Kidney (tissue), 14 donors: Measurements from ENCODE around the gene RPL28. TPM values are rescaled to one million over a fixed set of nuclear protein-coding genes. Genes with fewer than 3 reads are reported as not detected.

ENCODE experiments used
- DNase-seq, 5 donors: peaks; one replicate each; pipeline ENCODE4 v3.0.0-alpha.2; 2013 to 2020
- FAIRE-seq: peaks from 2 replicates; lab custom pipeline; 2012; peaks lifted over from hg19 to GRCh38; lab: Jason Lieb, UNC
- H3K27ac ChIP-seq, 2 donors: one replicate each; pipeline ENCODE4 v1.7.0; 2013; ENCODE audit warnings: low read depth in 2 of 2, low read length in 2 of 2, inconsistent platforms in 1 of 2
- H3K27me3 ChIP-seq: one replicate; pipeline ENCODE4 v1.7.1; 2013; ENCODE audit warnings: low read length, inconsistent platforms; ENCODE audit not compliant: control insufficient read depth, insufficient read depth
- H3K36me3 ChIP-seq, 3 donors: one replicate each; pipeline versions ENCODE4 v1.7.0 to v1.7.1; 2013; ENCODE audit warnings: low read length in 3 of 3, control low read depth in 1 of 3, inconsistent platforms in 1 of 3; ENCODE audit not compliant: insufficient read depth in 3 of 3, control insufficient read depth in 2 of 3
- H3K4me1 ChIP-seq, 3 donors: one replicate each; pipeline versions ENCODE4 v1.7.0 to v1.7.1; 2013; ENCODE audit warnings: low read length in 3 of 3, inconsistent platforms in 1 of 3, low read depth in 1 of 3; ENCODE audit not compliant: control insufficient read depth in 2 of 3, insufficient read depth in 2 of 3
- H3K4me3 ChIP-seq, 3 donors: one replicate each; pipeline versions ENCODE4 v1.7.0 to v1.8.1; 2013; ENCODE audit warnings: low read length in 3 of 3, control low read depth in 1 of 3, inconsistent platforms in 1 of 3
- H3K9ac ChIP-seq, 3 donors: one replicate each; pipeline versions ENCODE4 v1.7.0 to v1.7.1; 2013; ENCODE audit warnings: low read length in 3 of 3, control low read depth in 1 of 3, inconsistent platforms in 1 of 3
- H3K9me3 ChIP-seq, 3 donors: one replicate each; pipeline versions ENCODE4 v1.7.0 to v1.7.1; 2013; ENCODE audit warnings: low read length in 3 of 3, control low read depth in 1 of 3, inconsistent platforms in 1 of 3; ENCODE audit not compliant: control insufficient read depth in 2 of 3, insufficient read depth in 1 of 3
- intact Hi-C: fragments of 100-400 bp; cut with DNase I; formaldehyde crosslinking; loops from one replicate; pipeline ENCODE4 v1.11.1; 2022
- polyA plus RNA-seq: library from polyadenylated mRNA; stranded (reverse); fragments of 350-450 nt; fragmentation: Illumina TruSeq; extraction: RNeasy Lipid Tissue Mini Kit (QIAGEN cat#74804); gene quantifications from one replicate; pipeline ENCODE4 v1.2.3, GENCODE V29; 2014; ENCODE audit warnings: low read depth, low replicate concordance; ENCODE audit not compliant: insufficient read depth
- total RNA-seq: library from RNA; stranded (reverse); fragmentation: NEBNext Ultra II Directional; extraction: Animal tissue kit (Norgen Biotek cat#: 25700); gene quantifications from one replicate; pipeline ENCODE4 v1.2.1, GENCODE V29; 2021
- TF ChIP-seq, protein P1 (sequence below): IDR thresholded peaks from 3 replicates; pipeline ENCODE4 v1.5.1; 2012; ENCODE audit warnings: mild to moderate bottlenecking, moderate library complexity, borderline replicate concordance; ENCODE audit not compliant: insufficient read depth; ENCODE audit errors: extremely low read depth
- donor health status: control.
- donor health status: control.
- donor health status: control.
- donor health status: control.
- donor health status: control.
- donor health status: DM: yes; HTN: yes; CAD: no.
- donor health status: Normal renal cell carcinoma (clear cell type).

Gene RPL28
- total and polyA plus RNA-seq, 2 donors from 2014 or later: 1,259 to 1,453 TPM

DNA sequence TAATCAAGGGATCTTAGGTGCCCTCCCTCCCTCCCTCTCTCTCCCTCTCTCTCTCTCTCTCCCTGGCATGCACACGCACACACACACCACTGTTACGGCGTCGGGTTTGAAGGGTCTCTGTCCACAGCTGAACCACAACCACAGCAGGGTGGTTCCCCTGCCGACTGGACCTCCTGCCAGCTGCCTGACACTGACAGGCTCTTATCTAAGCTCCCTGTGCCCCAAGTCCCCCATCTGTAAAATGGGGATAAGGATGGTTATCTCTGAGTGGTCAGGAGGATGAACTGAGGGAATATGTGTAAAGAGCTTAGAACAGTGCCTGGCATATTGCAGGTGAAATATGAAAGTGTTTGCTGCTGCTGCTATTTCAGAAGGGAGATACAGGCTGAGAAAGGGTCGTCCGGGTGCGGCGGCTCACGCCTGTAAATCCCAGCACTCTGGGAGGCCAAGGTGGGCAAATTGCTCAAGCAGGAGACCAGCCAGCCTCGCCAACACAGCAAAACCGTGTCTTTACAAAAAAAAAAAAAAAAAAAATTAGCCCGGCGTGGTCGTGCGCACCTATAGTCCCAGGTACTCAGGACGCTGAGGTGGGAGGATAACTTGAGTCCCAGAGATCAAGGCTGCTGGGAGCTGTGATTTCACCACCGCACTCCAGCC lies 58.2 kb downstream of the RPL28 start:
- no peak overlapping the region for H3K9ac ChIP-seq
- intact Hi-C loops: no loop called here
- FAIRE-seq (no peak), DNase-seq (no peak)
- H3K36me3 ChIP-seq: no peaks in the 10 kb centered on the region
- no peaks in the 10 kb centered on the region for H3K9me3 ChIP-seq
- H3K4me3 ChIP-seq: no peak overlapping the region
- H3K27me3 ChIP-seq: peaks cover 51% of the 10 kb centered on the region
- H3K4me1 ChIP-seq: peaks cover 0 to 4% (median 0%) of the 10 kb centered on the region in 3 donors
- no peak overlapping the region for H3K27ac ChIP-seq
- TF ChIP-seq, protein P1, sequence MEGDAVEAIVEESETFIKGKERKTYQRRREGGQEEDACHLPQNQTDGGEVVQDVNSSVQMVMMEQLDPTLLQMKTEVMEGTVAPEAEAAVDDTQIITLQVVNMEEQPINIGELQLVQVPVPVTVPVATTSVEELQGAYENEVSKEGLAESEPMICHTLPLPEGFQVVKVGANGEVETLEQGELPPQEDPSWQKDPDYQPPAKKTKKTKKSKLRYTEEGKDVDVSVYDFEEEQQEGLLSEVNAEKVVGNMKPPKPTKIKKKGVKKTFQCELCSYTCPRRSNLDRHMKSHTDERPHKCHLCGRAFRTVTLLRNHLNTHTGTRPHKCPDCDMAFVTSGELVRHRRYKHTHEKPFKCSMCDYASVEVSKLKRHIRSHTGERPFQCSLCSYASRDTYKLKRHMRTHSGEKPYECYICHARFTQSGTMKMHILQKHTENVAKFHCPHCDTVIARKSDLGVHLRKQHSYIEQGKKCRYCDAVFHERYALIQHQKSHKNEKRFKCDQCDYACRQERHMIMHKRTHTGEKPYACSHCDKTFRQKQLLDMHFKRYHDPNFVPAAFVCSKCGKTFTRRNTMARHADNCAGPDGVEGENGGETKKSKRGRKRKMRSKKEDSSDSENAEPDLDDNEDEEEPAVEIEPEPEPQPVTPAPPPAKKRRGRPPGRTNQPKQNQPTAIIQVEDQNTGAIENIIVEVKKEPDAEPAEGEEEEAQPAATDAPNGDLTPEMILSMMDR: no peak

- TF ChIP-seq, protein P1: no peak
- Histone ChIP-seq H3K27ac (no peak overlapping the region), H3K4me1 (peaks cover 0 to 4% (median 0%) of the 10 kb centered on the region in 3 donors), H3K9ac (no peak overlapping the region), H3K9me3 (no peaks in the 10 kb centered on the region), H3K4me3 (no peak overlapping the region), H3K36me3 (no peaks in the 10 kb centered on the region), H3K27me3 (peaks cover 48% of the 10 kb centered on the region)
- DNase-seq (no peak), FAIRE-seq (no peak)
- intact Hi-C loops: no loop called here
These were observed 58.9 kb downstream of the RPL28 start for GRCh38 chr19:55444646-55445045.

DNA sequence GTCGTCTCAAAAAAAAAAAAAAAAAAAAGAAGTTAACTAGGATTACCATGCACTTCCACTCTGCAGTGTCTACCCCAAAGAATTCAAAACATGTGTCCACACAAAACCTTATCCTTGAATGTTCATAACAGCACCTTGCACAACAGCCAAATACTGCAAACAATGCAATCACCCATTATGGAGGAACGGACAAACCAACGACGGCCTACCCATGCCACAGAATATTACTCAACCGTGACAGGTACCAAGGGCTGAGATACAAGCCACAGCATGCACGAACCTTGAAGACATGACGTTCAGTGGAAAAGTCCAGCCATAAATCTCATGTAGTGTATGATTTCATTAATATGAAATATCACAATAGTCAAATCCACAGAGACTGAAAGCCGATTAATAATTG lies 60.3 kb downstream of the RPL28 start:
- no peaks in the 10 kb centered on the region for H3K9me3 ChIP-seq
- intact Hi-C loops: no loop called here
- H3K4me1 ChIP-seq: peaks cover 0 to 2% (median 0%) of the 10 kb centered on the region in 3 donors
- no peak for DNase-seq
- no peak overlapping the region for H3K27ac ChIP-seq
- FAIRE-seq: no peak
- H3K27me3 ChIP-seq: peaks cover 44% of the 10 kb centered on the region
- no peak overlapping the region for H3K9ac ChIP-seq
- no peak overlapping the region for H3K4me3 ChIP-seq
- TF ChIP-seq, protein P1: no peak
- no peaks in the 10 kb centered on the region for H3K36me3 ChIP-seq
